ENCODE results near the gene CNGA1. TPM values are rescaled to one million over a fixed set of nuclear protein-coding genes. Genes with fewer than 3 reads are reported as not detected.

CNGA1 gene
- total RNA-seq, 1 donor from 2014 or later: 0.53 TPM

DNA sequence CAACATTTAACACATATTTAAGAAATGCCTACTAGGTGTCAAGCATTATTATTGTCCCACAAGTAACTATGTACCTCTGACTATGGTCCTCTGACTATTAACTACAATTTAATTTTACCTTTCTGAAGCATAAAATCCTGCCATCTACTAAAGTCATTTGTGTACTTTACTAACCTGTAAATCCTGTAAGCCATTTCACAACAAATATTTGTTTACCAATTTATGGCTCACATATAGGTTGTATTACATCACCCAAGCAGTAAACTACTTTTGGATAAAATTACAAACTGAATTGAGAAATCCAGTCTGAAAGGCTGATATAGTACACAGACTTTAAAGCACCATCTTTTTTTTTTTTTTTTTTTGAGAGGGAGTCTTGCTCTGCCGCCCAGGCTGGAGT is 43.8 kb downstream of the CNGA1 start:
- Histone ChIP-seq H3K4me3 (no peak overlapping the region), H3K9me3 (no peaks in the 10 kb centered on the region), H3K27ac (no peak overlapping the region), H3K36me3 (no peaks in the 10 kb centered on the region), H3K27me3 (ENCODE audit: low read depth) (no peaks in the 10 kb centered on the region), H3K4me1 (no peaks in the 10 kb centered on the region)
- DNase-seq (no peak), ATAC-seq (no peak)
- intact Hi-C loops (cut with DNase I): no loop called here
- TF ChIP-seq, protein P1, sequence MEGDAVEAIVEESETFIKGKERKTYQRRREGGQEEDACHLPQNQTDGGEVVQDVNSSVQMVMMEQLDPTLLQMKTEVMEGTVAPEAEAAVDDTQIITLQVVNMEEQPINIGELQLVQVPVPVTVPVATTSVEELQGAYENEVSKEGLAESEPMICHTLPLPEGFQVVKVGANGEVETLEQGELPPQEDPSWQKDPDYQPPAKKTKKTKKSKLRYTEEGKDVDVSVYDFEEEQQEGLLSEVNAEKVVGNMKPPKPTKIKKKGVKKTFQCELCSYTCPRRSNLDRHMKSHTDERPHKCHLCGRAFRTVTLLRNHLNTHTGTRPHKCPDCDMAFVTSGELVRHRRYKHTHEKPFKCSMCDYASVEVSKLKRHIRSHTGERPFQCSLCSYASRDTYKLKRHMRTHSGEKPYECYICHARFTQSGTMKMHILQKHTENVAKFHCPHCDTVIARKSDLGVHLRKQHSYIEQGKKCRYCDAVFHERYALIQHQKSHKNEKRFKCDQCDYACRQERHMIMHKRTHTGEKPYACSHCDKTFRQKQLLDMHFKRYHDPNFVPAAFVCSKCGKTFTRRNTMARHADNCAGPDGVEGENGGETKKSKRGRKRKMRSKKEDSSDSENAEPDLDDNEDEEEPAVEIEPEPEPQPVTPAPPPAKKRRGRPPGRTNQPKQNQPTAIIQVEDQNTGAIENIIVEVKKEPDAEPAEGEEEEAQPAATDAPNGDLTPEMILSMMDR (IDR thresholded peaks at IDR 0.05): no peak

- no peaks in the 10 kb centered on the region for H3K4me1 ChIP-seq
- no peaks in the 10 kb centered on the region for H3K27me3 ChIP-seq (ENCODE audit: low read depth)
- TF ChIP-seq, protein P1 (IDR thresholded peaks at IDR 0.05): no peak
- H3K9me3 ChIP-seq: no peaks in the 10 kb centered on the region
- DNase-seq (no peak), ATAC-seq (peak in 1 of 2 donors; percentile 41)
- H3K27ac ChIP-seq: no peak overlapping the region
- H3K4me3 ChIP-seq: no peak overlapping the region
- intact Hi-C loops (cut with DNase I): no loop called here
- H3K36me3 ChIP-seq: no peaks in the 10 kb centered on the region
Observed at GRCh38 chr4:47972181-47972580, 44.3 kb downstream of the CNGA1 start.

GRCh38 chr4:47968847-47969246 is 47.6 kb downstream of the CNGA1 start:
- ATAC-seq (no peak), DNase-seq (no peak)
- intact Hi-C loops (cut with DNase I): no loop called here
- Histone ChIP-seq H3K4me3 (no peak overlapping the region), H3K4me1 (no peaks in the 10 kb centered on the region), H3K27ac (no peak overlapping the region), H3K27me3 (ENCODE audit: low read depth) (no peaks in the 10 kb centered on the region), H3K36me3 (no peaks in the 10 kb centered on the region), H3K9me3 (no peaks in the 10 kb centered on the region)
- TF ChIP-seq, protein P1 (IDR thresholded peaks at IDR 0.05): no peak

- no peak for DNase-seq
- H3K27me3 ChIP-seq (ENCODE audit: low read depth): no peaks in the 10 kb centered on the region
- H3K4me1 ChIP-seq: no peaks in the 10 kb centered on the region
- no peaks in the 10 kb centered on the region for H3K9me3 ChIP-seq
- H3K27ac ChIP-seq: no peak overlapping the region
- ATAC-seq: no peak
- H3K4me3 ChIP-seq: no peak overlapping the region
- no peaks in the 10 kb centered on the region for H3K36me3 ChIP-seq
- TF ChIP-seq, protein P1 (IDR thresholded peaks at IDR 0.05): no peak
- intact Hi-C loops (cut with DNase I): no loop called here
Observed at GRCh38 chr4:47954677-47955076, 61.8 kb downstream of the CNGA1 start.

DNA sequence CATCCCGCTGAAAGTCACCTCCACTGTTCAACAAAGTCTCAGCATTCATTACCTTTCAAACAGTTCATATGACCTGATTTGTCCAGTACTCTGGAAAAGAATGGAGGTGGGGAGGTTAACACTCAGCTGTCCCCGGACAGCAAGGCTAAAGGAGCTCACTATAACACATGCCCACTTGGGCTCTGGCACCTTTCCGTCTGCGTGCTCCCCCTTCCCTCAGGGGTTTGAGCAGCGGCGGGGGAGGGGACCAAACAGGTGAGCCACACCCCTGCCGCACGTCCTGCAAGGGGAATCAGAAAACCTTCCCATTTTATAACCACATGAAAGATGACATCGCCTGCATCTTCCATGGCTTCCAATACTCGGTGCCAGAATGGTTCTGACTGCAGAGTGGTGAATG is 62.2 kb downstream of the CNGA1 start:
- no peak for DNase-seq
- Histone ChIP-seq H3K4me1 (no peaks in the 10 kb centered on the region), H3K27ac (no peak overlapping the region), H3K9me3 (no peaks in the 10 kb centered on the region), H3K4me3 (no peak overlapping the region), H3K27me3 (ENCODE audit: low read depth) (no peaks in the 10 kb centered on the region), H3K36me3 (no peaks in the 10 kb centered on the region)
- TF ChIP-seq, protein P1 (IDR thresholded peaks at IDR 0.05): no peak
- intact Hi-C loops (cut with DNase I): no loop called here
- no peak for ATAC-seq

Data from lower lobe of right lung (tissue), 2 donors.